ENCODE data around the gene PDE3A. TPM values are rescaled to one million over a fixed set of nuclear protein-coding genes. Genes with fewer than 3 reads are reported as not detected.

PDE3A gene
- total RNA-seq, 1 experiment from 2014 or later, result 2.8 TPM

DNA sequence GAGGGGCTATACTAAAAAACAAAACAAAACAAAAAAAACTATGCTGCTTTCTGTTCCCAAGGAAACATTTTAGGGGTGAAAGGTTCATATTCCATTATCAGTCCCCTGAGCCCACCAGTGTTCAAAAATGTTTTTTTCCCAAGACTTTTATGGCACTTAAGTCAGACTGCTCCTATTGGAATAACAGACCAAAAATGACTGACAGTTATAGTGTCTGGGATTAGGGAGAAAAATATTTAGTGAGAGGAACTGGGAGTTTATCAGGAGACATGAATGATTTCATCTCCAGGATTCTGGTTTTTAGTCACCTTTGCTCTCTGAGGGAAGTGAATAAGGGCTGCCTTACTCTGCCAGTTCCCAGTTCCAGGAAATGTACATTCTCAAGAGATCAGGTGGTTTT is 68.0 kb downstream of the PDE3A start:
- no peaks in the 10 kb centered on the region for H3K27me3 Mint-ChIP-seq (ENCODE audit: low read depth)
- ATAC-seq (no peak), DNase-seq (ENCODE audit: low spot score) (no peak)
- CTCF ChIA-PET, result no interaction called here
- POLR2A ChIA-PET, result no interaction called here
- TF ChIP-seq EMX1 (CRISPR knock-in tag; IDR thresholded peaks at IDR 0.05) (no peak), SP1 (CRISPR knock-in tag; conservative IDR thresholded peaks at IDR 0.05) (no peak)
- TF ChIP-seq, protein P1, sequence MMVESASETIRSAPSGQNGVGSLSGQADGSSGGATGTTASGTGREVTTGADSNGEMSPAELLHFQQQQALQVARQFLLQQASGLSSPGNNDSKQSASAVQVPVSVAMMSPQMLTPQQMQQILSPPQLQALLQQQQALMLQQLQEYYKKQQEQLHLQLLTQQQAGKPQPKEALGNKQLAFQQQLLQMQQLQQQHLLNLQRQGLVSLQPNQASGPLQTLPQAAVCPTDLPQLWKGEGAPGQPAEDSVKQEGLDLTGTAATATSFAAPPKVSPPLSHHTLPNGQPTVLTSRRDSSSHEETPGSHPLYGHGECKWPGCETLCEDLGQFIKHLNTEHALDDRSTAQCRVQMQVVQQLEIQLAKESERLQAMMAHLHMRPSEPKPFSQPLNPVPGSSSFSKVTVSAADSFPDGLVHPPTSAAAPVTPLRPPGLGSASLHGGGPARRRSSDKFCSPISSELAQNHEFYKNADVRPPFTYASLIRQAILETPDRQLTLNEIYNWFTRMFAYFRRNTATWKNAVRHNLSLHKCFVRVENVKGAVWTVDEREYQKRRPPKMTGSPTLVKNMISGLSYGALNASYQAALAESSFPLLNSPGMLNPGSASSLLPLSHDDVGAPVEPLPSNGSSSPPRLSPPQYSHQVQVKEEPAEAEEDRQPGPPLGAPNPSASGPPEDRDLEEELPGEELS (CRISPR knock-in tag; IDR thresholded peaks at IDR 0.05), result no peak
- TF ChIP-seq, protein P2, sequence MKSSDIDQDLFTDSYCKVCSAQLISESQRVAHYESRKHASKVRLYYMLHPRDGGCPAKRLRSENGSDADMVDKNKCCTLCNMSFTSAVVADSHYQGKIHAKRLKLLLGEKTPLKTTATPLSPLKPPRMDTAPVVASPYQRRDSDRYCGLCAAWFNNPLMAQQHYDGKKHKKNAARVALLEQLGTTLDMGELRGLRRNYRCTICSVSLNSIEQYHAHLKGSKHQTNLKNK (CRISPR knock-in tag; IDR thresholded peaks at IDR 0.05), result no peak
- no peaks in the 10 kb centered on the region for H3K36me3 Mint-ChIP-seq
- H3K4me3 Mint-ChIP-seq, result no peak overlapping the region
- H3K27ac Mint-ChIP-seq, result no peak overlapping the region
- peaks cover 40% of the 10 kb centered on the region for H3K4me1 Mint-ChIP-seq
- no peaks in the 10 kb centered on the region for H3K9me3 Mint-ChIP-seq

DNA sequence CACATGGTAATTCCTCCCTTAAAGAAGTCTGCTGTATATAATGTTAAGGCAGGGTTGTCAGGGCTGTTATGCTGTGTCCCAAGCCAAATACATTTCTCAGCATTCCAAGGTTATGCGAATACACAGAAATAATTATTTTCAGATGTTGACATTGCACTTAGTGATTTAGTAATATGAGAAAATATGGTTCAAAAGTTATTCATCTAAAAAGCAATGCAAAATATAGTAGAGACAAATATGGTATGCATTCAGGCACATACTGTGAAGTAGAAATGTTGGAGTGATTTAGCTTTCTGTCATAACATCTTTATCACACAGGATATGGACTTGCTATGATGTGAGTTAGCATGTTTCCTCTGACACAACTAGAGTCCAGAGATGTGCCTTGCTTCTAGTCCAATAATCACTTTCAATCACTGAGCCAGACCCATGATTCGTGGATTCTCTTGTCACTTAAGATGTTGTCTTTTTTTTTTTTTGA is 70.0 kb downstream of the PDE3A start:
- TF ChIP-seq, protein P3, sequence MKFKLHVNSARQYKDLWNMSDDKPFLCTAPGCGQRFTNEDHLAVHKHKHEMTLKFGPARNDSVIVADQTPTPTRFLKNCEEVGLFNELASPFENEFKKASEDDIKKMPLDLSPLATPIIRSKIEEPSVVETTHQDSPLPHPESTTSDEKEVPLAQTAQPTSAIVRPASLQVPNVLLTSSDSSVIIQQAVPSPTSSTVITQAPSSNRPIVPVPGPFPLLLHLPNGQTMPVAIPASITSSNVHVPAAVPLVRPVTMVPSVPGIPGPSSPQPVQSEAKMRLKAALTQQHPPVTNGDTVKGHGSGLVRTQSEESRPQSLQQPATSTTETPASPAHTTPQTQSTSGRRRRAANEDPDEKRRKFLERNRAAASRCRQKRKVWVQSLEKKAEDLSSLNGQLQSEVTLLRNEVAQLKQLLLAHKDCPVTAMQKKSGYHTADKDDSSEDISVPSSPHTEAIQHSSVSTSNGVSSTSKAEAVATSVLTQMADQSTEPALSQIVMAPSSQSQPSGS (CRISPR knock-in tag; IDR thresholded peaks at IDR 0.05; ENCODE audit: borderline replicate concordance, low read depth), result no peak
- Mint-ChIP-seq H3K27ac (no peak overlapping the region), H3K27me3 (ENCODE audit: low read depth) (no peaks in the 10 kb centered on the region), H3K36me3 (no peaks in the 10 kb centered on the region), H3K4me3 (no peak overlapping the region), H3K4me1 (peaks cover 37% of the 10 kb centered on the region), H3K9me3 (no peaks in the 10 kb centered on the region)
- ATAC-seq, result no peak
- no peak for DNase-seq (ENCODE audit: low spot score)
- ChIA-PET CTCF (no interaction called here), POLR2A (no interaction called here)

DNA sequence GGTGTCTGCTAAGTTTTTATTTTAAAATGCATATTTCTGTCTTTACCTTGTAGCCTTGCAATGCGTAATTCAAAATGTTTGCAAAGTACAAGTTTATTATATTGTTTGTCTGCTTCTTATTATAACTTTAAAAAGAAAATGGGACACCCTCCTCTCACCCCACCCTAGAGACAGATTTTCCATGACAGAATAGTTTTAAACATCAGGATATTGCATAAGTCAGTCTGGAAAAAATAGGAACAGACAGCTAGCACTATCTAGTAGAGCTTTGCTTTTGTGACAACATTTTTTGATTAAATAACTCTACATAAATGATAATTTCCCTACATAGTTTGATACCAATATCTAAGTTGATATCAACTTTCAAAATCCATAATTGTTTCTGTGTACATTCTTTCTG is 71.3 kb downstream of the PDE3A start:
- no peak for ATAC-seq
- no peak for DNase-seq (ENCODE audit: low spot score)
- Mint-ChIP-seq H3K4me3 (no peak overlapping the region), H3K27me3 (ENCODE audit: low read depth) (no peaks in the 10 kb centered on the region), H3K36me3 (no peaks in the 10 kb centered on the region), H3K4me1 (peaks cover 41% of the 10 kb centered on the region), H3K27ac (no peak overlapping the region), H3K9me3 (no peaks in the 10 kb centered on the region)
- TF ChIP-seq TEAD4 (CRISPR knock-in tag; IDR thresholded peaks at IDR 0.05), result no peak
- ChIA-PET CTCF (no interaction called here), POLR2A (no interaction called here)

DNA sequence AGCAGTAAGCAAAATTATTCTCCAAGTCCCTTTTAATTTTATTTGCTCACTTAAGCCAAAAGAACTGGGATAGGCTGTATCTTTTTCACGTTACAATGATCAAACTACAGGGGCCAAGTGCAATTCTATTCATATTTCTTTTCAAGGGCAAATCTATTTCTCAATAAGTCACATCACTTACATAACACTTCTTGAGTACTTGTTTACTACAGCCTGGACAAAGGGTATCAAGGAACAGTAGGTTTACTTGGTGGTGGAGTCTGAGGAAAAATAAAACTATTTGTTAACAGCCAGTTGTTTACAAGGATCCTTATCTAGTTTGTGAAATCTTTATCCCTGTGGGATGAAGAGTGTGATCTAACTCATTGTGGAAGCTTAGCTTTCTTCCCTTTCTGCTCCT is 72.1 kb downstream of the PDE3A start:
- Mint-ChIP-seq H3K4me1 (peaks cover 36% of the 10 kb centered on the region), H3K27ac (no peak overlapping the region; the same call in 1 of the 2 replicates), H3K36me3 (no peaks in the 10 kb centered on the region), H3K4me3 (no peak overlapping the region), H3K9me3 (no peaks in the 10 kb centered on the region), H3K27me3 (ENCODE audit: low read depth) (no peaks in the 10 kb centered on the region)
- TF ChIP-seq ZNF423 (CRISPR knock-in tag; IDR thresholded peaks at IDR 0.05) (no peak), FOXP1 (CRISPR knock-in tag; IDR thresholded peaks at IDR 0.05; ENCODE audit: borderline replicate concordance) (no peak), NFATC4 (CRISPR knock-in tag; IDR thresholded peaks at IDR 0.05) (no peak), JUN (CRISPR knock-in tag; IDR thresholded peaks at IDR 0.05) (no peak)
- TF ChIP-seq, protein P4, sequence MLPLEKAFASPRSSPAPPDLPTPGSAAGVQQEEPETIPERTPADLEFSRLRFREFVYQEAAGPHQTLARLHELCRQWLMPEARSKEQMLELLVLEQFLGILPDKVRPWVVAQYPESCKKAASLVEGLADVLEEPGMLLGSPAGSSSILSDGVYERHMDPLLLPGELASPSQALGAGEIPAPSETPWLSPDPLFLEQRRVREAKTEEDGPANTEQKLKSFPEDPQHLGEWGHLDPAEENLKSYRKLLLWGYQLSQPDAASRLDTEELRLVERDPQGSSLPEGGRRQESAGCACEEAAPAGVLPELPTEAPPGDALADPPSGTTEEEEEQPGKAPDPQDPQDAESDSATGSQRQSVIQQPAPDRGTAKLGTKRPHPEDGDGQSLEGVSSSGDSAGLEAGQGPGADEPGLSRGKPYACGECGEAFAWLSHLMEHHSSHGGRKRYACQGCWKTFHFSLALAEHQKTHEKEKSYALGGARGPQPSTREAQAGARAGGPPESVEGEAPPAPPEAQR (CRISPR knock-in tag; IDR thresholded peaks at IDR 0.05), result no peak
- TF ChIP-seq, protein P5, sequence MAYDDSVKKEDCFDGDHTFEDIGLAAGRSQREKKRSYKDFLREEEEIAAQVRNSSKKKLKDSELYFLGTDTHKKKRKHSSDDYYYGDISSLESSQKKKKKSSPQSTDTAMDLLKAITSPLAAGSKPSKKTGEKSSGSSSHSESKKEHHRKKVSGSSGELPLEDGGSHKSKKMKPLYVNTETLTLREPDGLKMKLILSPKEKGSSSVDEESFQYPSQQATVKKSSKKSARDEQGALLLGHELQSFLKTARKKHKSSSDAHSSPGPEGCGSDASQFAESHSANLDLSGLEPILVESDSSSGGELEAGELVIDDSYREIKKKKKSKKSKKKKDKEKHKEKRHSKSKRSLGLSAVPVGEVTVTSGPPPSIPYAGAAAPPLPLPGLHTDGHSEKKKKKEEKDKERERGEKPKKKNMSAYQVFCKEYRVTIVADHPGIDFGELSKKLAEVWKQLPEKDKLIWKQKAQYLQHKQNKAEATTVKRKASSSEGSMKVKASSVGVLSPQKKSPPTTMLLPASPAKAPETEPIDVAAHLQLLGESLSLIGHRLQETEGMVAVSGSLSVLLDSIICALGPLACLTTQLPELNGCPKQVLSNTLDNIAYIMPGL (CRISPR knock-in tag; IDR thresholded peaks at IDR 0.05), result no peak
- TF ChIP-seq, protein P6, sequence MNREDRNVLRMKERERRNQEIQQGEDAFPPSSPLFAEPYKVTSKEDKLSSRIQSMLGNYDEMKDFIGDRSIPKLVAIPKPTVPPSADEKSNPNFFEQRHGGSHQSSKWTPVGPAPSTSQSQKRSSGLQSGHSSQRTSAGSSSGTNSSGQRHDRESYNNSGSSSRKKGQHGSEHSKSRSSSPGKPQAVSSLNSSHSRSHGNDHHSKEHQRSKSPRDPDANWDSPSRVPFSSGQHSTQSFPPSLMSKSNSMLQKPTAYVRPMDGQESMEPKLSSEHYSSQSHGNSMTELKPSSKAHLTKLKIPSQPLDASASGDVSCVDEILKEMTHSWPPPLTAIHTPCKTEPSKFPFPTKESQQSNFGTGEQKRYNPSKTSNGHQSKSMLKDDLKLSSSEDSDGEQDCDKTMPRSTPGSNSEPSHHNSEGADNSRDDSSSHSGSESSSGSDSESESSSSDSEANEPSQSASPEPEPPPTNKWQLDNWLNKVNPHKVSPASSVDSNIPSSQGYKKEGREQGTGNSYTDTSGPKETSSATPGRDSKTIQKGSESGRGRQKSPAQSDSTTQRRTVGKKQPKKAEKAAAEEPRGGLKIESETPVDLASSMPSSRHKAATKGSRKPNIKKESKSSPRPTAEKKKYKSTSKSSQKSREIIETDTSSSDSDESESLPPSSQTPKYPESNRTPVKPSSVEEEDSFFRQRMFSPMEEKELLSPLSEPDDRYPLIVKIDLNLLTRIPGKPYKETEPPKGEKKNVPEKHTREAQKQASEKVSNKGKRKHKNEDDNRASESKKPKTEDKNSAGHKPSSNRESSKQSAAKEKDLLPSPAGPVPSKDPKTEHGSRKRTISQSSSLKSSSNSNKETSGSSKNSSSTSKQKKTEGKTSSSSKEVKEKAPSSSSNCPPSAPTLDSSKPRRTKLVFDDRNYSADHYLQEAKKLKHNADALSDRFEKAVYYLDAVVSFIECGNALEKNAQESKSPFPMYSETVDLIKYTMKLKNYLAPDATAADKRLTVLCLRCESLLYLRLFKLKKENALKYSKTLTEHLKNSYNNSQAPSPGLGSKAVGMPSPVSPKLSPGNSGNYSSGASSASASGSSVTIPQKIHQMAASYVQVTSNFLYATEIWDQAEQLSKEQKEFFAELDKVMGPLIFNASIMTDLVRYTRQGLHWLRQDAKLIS (CRISPR knock-in tag; IDR thresholded peaks at IDR 0.05; ENCODE audit: borderline replicate concordance), result no peak
- ATAC-seq, result no peak
- no peak for DNase-seq (ENCODE audit: low spot score)
- POLR2A ChIA-PET, result interaction anchor here (0.5 kb wide), 1 partner anchor 9 kb away, joined by 3 read pairs; no protein-coding TSS in a partner anchor
- CTCF ChIA-PET, result no interaction called here
